ENCODE results near the gene DOK6. TPM values are rescaled to one million over a fixed set of nuclear protein-coding genes. Genes with fewer than 3 reads are reported as not detected.

The DOK6 gene
- total and polyA plus RNA-seq, 9 of the 15 experiments (the other 6 are each of a cell fraction or from before 2014, with no cell fraction given) = not detected

GRCh38 chr18:69697069-69697468 lies 296.4 kb downstream of the DOK6 start (continued):
- TF ChIP-seq KAT8 (IDR thresholded peaks at IDR 0.05; ENCODE audit: low read depth) (no peak), TRIM28 (IDR thresholded peaks at IDR 0.05) (no peak)

- Histone ChIP-seq H3K9ac (ENCODE audit: insufficient read depth in 1 of 2, low read depth in 2 of 2, low read length in 2 of 2) (no peak overlapping the region), H3K36me3 (ENCODE audit: control insufficient read depth, insufficient read depth, low read length) (no peaks in the 10 kb centered on the region), H3K9me3 (replicated peaks; ENCODE audit: control insufficient read depth, insufficient read depth, low read depth, low read length) (no peaks in the 10 kb centered on the region), H3K4me3 (no peak overlapping the region), H3K79me2 (ENCODE audit: control insufficient read depth, insufficient read depth, low read length) (no peaks in the 10 kb centered on the region), H3K4me2 (ENCODE audit: insufficient read depth, low read length) (no peak overlapping the region), H3K4me1 (replicated peaks in 1 of 2; ENCODE audit: control insufficient read depth in 2 of 2, insufficient read depth in 2 of 2, low read length in 2 of 2) (no peaks in the 10 kb centered on the region), H3K9me1 (ENCODE audit: control insufficient read depth, insufficient read depth, low read length) (no peaks in the 10 kb centered on the region), H4K20me1 (replicated peaks; ENCODE audit: control insufficient read depth, insufficient read depth, low read length) (no peaks in the 10 kb centered on the region), H2AFZ (ENCODE audit: low read depth, low read length) (no peak overlapping the region), H3K27ac (ENCODE audit: extremely low read depth, low read depth, low read length) (no peak overlapping the region), H3K27me3 (ENCODE audit: control insufficient read depth in 2 of 2, insufficient read depth in 2 of 2, low read length in 2 of 2) (no peaks in the 10 kb centered on the region)
- 28% methylated on average over 3 of the region's 3 CpGs for WGBS (ENCODE audit: insufficient coverage, low coverage, missing lambda C conversion rate)
- DNase-seq (ENCODE audit: extremely low read depth in 1 of 4, low spot score in 3 of 4) = no peak
- in situ Hi-C loops (cut with MboI) (no loop called here), intact Hi-C loops (cut with micrococcal nuclease) (no loop called here)
- POLR2A ChIA-PET = interaction anchor here (0.5 kb wide), 1 partner anchor 138 kb away, joined by 3 read pairs; no protein-coding TSS in a partner anchor
- no peak for ATAC-seq
- CTCF ChIA-PET (ENCODE audit: low intra/inter-chr PET ratio) = no interaction called here
- TF ChIP-seq PRPF4 (IDR thresholded peaks at IDR 0.05; ENCODE audit: insufficient read depth, low read depth, low read length, poor library complexity, severe bottlenecking) (no peak), CREB5 (CRISPR knock-in tag; IDR thresholded peaks at IDR 0.05) (no peak), CCAR2 (IDR thresholded peaks at IDR 0.05; ENCODE audit: low read depth, low read length) (no peak), GATA2 (CRISPR knock-in tag; IDR thresholded peaks at IDR 0.05) (no peak), ATF1 (CRISPR knock-in tag; IDR thresholded peaks at IDR 0.05) (no peak), ATF1 (tag; IDR thresholded peaks at IDR 0.05) (no peak), TAF1 (IDR thresholded peaks at IDR 0.05; ENCODE audit: control insufficient read depth, extremely low read depth, insufficient read depth, low read length, severe bottlenecking) (no peak), PTBP1 (IDR thresholded peaks at IDR 0.05; ENCODE audit: low read depth, low read length) (no peak), CTCF (IDR thresholded peaks at IDR 0.05 in 2 of 3, conservative IDR thresholded peaks at IDR 0.05 in 1 of 3; ENCODE audit: insufficient read depth in 2 of 3, low read depth in 1 of 3, low read length in 3 of 3) (no peak), SMAD3 (CRISPR knock-in tag; conservative IDR thresholded peaks at IDR 0.05) (no peak), MAFF (IDR thresholded peaks at IDR 0.05; ENCODE audit: low read length) (no peak), NR2C1 (IDR thresholded peaks at IDR 0.05) (no peak), NR2C1 (tag; IDR thresholded peaks at IDR 0.05) (no peak), ARID3B (CRISPR knock-in tag; IDR thresholded peaks at IDR 0.05; ENCODE audit: borderline replicate concordance) (no peak), POLR2B (IDR thresholded peaks at IDR 0.05; ENCODE audit: low read depth, partially characterized antibody) (no peak), BMI1 (IDR thresholded peaks at IDR 0.05; ENCODE audit: low read length) (no peak)
- FAIRE-seq = no peak
- no TSS peak for BruUV-seq (replicated peaks)
These were observed 297.0 kb downstream of the DOK6 start for GRCh38 chr18:69697689-69698088.
